GM21576 (cell line): ENCODE results near the gene ACTN1.
"Not testable (repeated sequence)": the region's sequence is repeated elsewhere in the genome, so short reads cannot be mapped to it uniquely, and the experiment has no call there.

ENCODE experiments used
- ATAC-seq: cut with Tn5 transposase; IDR thresholded peaks from one replicate; pipeline ENCODE4 v1.9.1; 2021; ENCODE audit warnings: mild to moderate bottlenecking, moderate library complexity; ENCODE audit not compliant: unreplicated experiment

Gene ACTN1

DNA sequence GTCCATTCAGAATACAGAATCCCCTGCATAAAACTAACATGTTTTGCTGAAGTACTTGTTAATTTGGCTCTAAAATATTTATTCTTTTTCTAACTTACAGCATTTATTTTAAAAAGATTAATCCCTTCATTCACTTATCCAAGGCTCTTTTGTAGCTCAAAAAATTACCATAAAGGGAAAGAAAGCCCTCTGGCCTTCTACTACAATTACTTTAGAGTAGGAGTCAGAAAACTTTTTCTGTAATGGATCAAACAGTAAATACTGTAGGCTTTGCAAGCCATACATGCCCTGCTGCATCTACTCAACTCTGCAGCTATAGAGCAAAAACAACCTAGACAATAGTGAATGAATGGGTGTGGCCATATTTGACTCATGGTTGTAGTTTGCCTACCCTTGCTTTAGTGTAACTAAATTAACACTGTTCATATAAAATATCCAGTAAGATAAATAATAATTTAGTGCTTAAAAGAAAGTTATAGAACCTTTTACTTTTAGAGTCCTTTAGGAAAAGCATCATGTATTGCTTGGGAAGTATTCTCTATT, 112.0 kb downstream of the ACTN1 start:
- no peak for ATAC-seq

- ATAC-seq: no peak
Measured at GRCh38 chr14:68865542-68865941, 113.6 kb downstream of the ACTN1 start.

GRCh38 chr14:68864361-68864750, 114.7 kb downstream of the ACTN1 start:
- ATAC-seq: no peak

DNA sequence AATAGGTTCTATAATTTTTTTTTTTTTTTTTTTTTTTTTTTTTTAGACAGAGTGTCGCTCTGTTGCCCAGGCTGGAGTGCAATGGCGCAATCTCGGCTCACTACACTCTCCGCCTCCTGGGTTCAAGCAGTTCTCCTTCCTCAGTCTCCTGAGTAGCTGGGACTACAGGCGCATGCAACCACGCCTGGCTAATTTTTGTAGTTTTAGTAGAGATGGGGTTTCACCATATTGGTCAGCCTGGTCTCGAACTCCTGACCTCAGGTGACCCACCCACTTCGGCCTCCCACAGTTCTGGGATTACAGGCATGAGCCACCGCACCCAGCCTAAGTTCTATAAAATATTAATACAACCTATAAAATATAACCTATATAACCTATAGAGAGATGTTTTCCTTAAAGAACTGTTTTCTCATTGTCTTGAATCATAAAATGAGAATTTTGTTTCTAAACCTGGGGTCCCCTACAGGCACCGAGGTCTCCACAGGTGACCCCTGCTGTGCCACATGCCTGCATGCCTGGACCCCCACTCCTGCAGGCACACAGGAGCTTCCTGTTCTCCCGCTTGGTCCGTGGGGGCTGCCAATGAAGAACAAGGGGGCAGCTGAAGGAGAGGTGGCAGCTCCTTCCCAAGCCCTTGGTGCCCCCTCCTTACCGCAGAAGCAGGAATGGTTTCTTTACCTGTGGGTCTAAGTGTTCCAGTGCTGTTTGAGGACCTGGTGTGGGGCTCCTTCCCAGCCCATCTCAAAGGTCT, 115.3 kb downstream of the ACTN1 start:
- no peak for ATAC-seq

DNA sequence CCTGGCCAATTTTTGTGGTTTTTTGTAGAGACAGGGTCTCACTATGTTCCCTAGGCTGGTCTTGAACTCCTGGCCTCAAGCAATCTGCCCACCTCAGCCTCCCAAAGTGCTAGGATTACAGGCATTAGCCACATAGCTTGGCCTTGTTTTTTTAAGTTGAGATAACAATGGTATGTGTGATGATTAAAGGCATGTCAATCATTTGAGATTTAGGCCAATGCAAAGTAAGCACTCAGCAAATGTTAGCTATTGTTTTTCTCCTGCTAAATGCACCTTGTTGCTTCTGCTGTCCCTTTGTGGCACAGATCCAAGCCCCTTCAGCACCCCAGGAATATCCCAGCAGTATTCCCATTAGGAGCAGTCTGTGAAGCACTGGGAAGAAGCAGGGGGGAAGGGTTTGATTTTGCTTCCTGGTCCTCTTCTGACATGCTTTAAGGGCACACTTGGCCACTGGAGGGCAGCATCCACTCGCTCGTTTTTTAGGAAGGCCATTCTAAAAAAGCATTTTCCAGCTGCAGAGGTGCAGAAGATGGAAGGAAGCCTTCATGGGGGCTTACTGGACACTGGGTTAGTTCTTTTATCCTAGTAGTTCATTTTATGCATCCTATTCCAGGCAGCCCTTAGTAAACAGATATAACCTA, 116.0 kb downstream of the ACTN1 start:
- no peak for ATAC-seq

GRCh38 chr14:68860771-68861170, 118.3 kb downstream of the ACTN1 start:
- ATAC-seq: no peak

DNA sequence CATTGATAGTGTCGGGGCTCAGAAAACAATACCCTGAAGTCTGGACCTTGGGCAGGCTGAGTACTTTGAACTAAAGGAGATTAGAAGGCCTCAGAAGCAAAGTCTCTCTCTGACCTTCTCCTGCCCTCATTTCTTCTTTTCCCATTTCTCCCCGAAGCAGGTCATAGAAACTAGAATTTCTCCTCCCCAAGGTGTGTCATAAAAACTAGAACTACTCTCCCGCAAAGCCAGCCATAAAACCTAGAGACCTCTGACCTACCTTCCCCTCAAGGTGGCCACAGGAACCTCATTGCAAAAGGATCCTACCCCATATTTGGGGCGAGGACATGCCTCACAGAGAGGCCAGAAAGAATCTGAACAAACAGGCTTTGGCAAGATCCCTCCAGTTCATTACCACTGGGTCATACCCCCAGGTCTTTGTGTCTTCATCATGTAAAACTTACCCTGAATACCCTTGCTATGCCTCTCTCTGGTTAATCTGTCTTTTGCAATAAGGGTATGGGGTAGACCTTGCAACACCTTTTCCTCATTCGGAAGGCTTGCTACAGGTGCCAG, 121.5 kb downstream of the ACTN1 start:
- no peak for ATAC-seq

- ATAC-seq: no peak
Measured at GRCh38 chr14:68856572-68856971, 122.5 kb downstream of the ACTN1 start.

DNA sequence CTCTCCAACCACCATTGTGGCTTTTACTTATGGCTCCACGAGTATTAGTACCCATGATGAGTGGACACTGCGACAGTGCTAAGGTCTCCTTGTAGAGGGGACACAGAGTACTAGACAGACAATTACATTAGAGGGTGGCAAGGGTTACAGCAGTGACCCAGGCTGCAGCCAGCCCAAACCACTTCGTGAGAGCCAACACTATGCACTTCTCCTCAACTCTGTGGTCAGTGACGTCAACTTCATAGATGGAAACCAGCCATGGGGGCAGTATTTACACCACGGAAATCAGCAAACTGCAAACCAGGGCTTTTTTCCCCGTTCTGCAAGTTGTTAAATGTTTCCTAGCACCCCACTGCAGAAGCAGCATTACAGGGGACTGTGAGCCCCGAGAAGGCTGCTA, 124.7 kb downstream of the ACTN1 start:
- no peak for ATAC-seq

DNA sequence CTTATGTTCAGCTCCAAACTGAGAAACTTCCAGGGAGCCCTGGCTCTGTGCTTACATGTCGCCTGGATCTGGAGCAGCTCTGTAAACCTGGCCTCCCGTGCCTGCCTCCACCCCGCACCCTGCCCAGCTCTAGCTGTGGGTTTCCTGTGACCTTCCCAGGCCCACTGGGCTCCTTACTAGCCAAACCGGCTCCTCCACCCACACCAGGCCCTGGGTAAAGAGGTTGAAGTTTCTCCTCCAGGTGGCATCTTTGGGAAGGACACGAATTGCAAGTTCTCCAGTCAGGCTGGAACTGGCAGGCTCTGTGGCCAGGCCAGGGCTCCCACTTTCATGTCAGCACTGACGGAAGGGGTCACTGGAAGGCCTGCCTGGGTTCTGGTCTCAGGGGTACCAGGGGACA, 125.4 kb downstream of the ACTN1 start:
- no peak for ATAC-seq

GRCh38 chr14:68852493-68852892, 126.6 kb downstream of the ACTN1 start:
- not testable (repeated sequence) for ATAC-seq

DNA sequence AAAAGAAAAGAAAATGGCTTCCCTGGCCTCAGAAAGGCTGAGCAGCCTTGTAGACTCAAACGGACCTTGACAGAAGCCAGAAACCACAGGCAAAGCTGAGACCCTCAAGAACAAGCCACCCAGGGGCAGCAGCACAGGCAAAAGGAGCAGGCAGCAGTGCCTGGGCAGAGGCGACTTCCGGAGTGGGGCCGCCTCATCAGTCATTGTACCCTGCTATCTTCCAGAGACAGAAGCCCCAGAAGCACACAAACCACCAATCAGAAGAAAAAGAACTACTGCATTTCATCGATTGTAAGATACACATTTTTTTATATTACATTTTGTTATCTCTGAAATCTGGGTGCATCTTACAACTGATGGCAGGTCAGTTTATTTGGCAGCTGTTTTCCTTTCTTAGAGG, 128.0 kb downstream of the ACTN1 start:
- no peak for ATAC-seq

DNA sequence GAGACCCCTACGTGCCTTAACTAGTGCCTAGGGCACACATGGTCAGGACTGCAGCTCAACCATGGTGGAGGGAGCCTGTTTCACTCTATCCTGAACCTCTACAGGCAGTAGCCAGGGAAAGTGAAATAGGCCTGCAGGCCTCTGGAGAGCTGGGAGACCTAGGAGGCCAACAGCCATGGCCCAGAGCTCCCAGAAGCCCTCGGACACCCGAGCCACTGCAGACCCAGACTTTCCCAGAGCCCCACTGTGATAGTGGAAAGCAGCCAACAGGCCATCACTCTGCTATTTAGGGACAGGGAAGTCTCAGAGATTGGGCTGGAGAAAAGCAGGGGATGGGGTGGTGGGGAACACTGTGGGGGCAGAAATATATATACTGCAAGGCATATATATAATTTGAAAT, 129.7 kb downstream of the ACTN1 start:
- no peak for ATAC-seq

DNA sequence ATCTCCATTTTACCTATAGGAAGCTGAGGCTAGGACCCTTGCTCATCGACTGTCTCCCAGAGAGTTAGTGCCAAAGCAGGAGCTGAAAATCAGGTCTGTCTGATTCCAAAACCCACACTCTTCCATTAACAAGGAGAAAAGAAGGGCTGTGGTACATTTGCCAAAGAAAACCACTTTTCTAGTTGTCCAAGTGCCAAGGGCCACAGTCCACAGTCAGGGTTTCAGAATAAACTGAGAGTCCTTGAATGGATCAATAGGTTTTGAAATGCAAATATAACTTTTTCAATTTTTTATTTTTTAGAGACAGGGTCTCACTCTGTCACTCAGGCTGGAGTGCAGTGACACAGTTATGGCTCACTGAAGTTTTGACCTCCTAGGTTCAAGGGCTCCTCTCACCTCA, 130.8 kb downstream of the ACTN1 start:
- ATAC-seq: no peak

GRCh38 chr14:68847640-68848039, 131.5 kb downstream of the ACTN1 start:
- ATAC-seq: not testable (repeated sequence)

- ATAC-seq: no peak
Measured at GRCh38 chr14:68846466-68846865, 132.6 kb downstream of the ACTN1 start.

DNA sequence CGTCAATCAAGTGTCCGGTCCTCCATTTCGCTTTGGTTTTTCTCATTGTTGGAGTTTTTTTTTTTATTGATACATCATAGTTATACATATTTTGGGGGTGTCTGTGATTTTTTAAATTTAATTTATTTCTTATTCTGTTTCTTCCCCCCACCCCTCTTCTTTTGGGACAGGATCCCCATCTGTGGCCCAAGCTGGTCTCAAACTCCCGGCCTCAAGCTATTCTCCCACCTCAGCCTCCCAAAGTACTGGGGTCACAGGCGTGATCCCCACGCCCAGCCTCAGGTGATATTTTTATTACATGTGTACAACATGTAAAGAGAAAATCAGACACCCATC, 134.9 kb downstream of the ACTN1 start:
- ATAC-seq: no peak

DNA sequence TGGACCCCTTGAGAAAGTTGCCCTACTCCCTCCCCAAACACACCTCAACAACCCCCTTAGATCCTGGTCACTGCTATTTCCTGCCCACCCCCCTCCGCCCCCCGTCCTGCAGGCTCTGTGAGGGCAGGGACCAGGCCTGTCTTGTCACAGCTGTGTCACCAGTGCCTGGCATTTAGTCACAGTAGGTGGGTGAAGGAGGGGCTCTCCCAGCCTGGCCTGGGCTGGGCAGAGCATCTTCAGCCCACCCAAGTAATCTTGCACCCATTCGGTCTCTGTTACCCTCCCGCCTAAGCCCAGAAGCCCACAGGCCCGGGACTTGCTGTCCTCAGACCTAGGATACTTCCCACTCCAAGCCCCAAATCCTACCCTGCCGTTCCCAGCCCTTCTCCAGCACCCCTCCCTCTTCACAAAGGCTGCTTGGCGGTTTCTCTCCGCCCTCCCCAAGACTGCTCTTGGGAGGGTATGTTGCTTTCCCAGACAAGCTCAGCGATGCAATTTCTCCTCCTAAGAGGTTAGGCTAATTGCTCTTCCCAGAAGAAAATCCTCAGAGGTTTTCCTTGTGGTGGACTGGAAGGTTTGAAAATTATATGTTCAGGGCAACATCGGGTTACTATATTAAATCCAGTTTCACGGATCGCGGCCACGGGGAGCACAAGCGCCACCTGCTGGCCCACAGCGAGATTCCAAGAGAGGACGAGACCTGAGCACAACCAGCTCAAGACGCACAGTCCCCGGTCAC, 135.5 kb downstream of the ACTN1 start:
- ATAC-seq: peak; percentile 63

- no peak for ATAC-seq
Measured at GRCh38 chr14:68842298-68842697, 136.8 kb downstream of the ACTN1 start.

GRCh38 chr14:68841016-68841809, 137.9 kb downstream of the ACTN1 start:
- ATAC-seq: no peak

- ATAC-seq: no peak
Measured at GRCh38 chr14:68840454-68840853, 138.6 kb downstream of the ACTN1 start.
